Right lobe of liver (tissue), 6 donors: ENCODE data around the gene MAGOH. TPM values are rescaled to one million over a fixed set of nuclear protein-coding genes. Genes with fewer than 3 reads are reported as not detected.

ENCODE experiments used
- ATAC-seq, 4 donors: fragments of 200-7000 bp; cut with Tn5 transposase; one replicate each; pipeline ENCODE4 v1.9.1; 2020; ENCODE audit warnings: mild to moderate bottlenecking in 4 of 4, moderate library complexity in 4 of 4
- DNase-seq, 3 donors: peaks; one replicate each; pipeline ENCODE4 v3.0.0-alpha.2; 2020
- H3K27ac ChIP-seq, 3 donors: fragments of 200-600 bp; one replicate each; pipeline ENCODE4 v1.8.0; 2022
- H3K27me3 ChIP-seq, 2 donors: fragments of 200-600 bp; one replicate each; pipeline ENCODE4 v1.8.0; 2022
- H3K36me3 ChIP-seq, 4 donors: fragments of 200-600 bp; sonication (generic) in 1 of 4; one replicate each; pipeline versions ENCODE4 v1.5.1 to v1.8.0; 2017 to 2022; ENCODE audit warnings: control low read depth in 1 of 4
- H3K4me1 ChIP-seq, 4 donors: fragments of 200-600 bp; sonication (generic) in 1 of 4; one replicate each; pipeline versions ENCODE4 v1.5.1 to v1.8.0; 2017 to 2022; ENCODE audit warnings: control low read depth in 1 of 4
- H3K4me3 ChIP-seq, 3 donors: fragments of 200-600 bp; one replicate each; pipeline ENCODE4 v1.8.0; 2022
- H3K9me3 ChIP-seq, 4 donors: fragments of 200-600 bp; sonication (generic) in 1 of 4; one replicate each; pipeline versions ENCODE4 v1.5.1 to v1.8.0; 2017 to 2022; ENCODE audit warnings: control low read depth in 1 of 4
- POLR2A ChIP-seq: fragments of 450-650 bp; IDR thresholded peaks from one replicate; pipeline ENCODE4 v1.6.1; 2017; ENCODE audit warnings: antibody characterized with exemption, mild to moderate bottlenecking
- WGBS: methylation state at CpG from one replicate; pipeline ENCODE4 v1.1.6; 2018; ENCODE audit warnings: low coverage, low lambda C conversion rate; ENCODE audit not compliant: insufficient coverage; ENCODE audit errors: missing lambda C conversion rate; 5-methylcytosine and 5-hydroxymethylcytosine counted together
- intact Hi-C, 2 donors: fragments of 100-400 bp; cut with DNase I; formaldehyde crosslinking; loops; one replicate each; pipeline versions ENCODE4 v1.11.2 to v1.14.1; 2022
- total RNA-seq, 6 experiments: library from RNA; depleted of rRNA in 2 of 6; stranded (reverse); fragments of >200 nt in 2 of 6; fragmentation: NEBNext Ultra II Directional in 3 of 6; extraction: Animal tissue kit (Norgen Biotek cat#: 25700) in 3 of 6; gene quantifications; one replicate each; pipeline versions ENCODE4 v1.1.0 to v1.2.4, GENCODE V29; 2016 to 2023
- TF ChIP-seq, protein P1 (sequence below), 4 donors: fragments of 200-600 bp in 3 of 4; fragments of 450-650 bp in 1 of 4; IDR thresholded peaks; one replicate each; pipeline versions ENCODE4 v1.5.1 to v1.8.0; 2016 to 2022; ENCODE audit warnings: antibody characterized with exemption in 4 of 4, mild to moderate bottlenecking in 2 of 4
- donor health status: DM: no; HTN: yes; CAD: no.
- donor health status: DM: no; HTN: no; CAD: no.
- donor health status: DM: no; HTN: no; CAD: no.
- donor health status: DM: no; HTN: yes; CAD: no.
- donor health status: DM: no; HTN: yes; CAD: no.

Gene MAGOH
- total RNA-seq, 6 experiments from 2014 or later: 10.9 to 28.1 (median 19.4) TPM

GRCh38 chr1:53195246-53196016 is 42.9 kb downstream of the MAGOH start:
- peak; percentile 37 to 63 (median 48) for ATAC-seq
- intact Hi-C loops: no loop called here
- 33% methylated on average over 11 of the region's 11 CpGs for WGBS
- Histone ChIP-seq H3K4me3 (peak overlapping the region in 2 of 3 donors; percentile 96 to 97), H3K27me3 (no peaks in the 10 kb centered on the region), H3K9me3 (no peaks in the 10 kb centered on the region), H3K36me3 (no peaks in the 10 kb centered on the region), H3K27ac (peak overlapping the region; percentile 97 to 99 (median 99)), H3K4me1 (peaks cover 0 to 48% (median 22%) of the 10 kb centered on the region in 4 donors)
- DNase-seq: peak in 1 of 3 donors; percentile 80
- TF ChIP-seq POLR2A: peak; percentile 31
- TF ChIP-seq, protein P1, sequence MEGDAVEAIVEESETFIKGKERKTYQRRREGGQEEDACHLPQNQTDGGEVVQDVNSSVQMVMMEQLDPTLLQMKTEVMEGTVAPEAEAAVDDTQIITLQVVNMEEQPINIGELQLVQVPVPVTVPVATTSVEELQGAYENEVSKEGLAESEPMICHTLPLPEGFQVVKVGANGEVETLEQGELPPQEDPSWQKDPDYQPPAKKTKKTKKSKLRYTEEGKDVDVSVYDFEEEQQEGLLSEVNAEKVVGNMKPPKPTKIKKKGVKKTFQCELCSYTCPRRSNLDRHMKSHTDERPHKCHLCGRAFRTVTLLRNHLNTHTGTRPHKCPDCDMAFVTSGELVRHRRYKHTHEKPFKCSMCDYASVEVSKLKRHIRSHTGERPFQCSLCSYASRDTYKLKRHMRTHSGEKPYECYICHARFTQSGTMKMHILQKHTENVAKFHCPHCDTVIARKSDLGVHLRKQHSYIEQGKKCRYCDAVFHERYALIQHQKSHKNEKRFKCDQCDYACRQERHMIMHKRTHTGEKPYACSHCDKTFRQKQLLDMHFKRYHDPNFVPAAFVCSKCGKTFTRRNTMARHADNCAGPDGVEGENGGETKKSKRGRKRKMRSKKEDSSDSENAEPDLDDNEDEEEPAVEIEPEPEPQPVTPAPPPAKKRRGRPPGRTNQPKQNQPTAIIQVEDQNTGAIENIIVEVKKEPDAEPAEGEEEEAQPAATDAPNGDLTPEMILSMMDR (IDR thresholded peaks at IDR 0.05): no peak

- H3K4me3 ChIP-seq: peak overlapping the region in 2 of 3 donors; percentile 10 to 12
- TF ChIP-seq, protein P1 (IDR thresholded peaks at IDR 0.05): peak; percentile 26 to 51 (median 40)
- TF ChIP-seq POLR2A: peak; percentile 20
- peak overlapping the region in 2 of 3 donors; percentile 54 to 58 for H3K27ac ChIP-seq
- H3K4me1 ChIP-seq: peaks cover 0 to 36% (median 17%) of the 10 kb centered on the region in 4 donors
- no peaks in the 10 kb centered on the region for H3K36me3 ChIP-seq
- no peaks in the 10 kb centered on the region for H3K9me3 ChIP-seq
- peak; percentile 74 to 81 (median 75) for DNase-seq
- 33% methylated on average over 9 of the region's 10 CpGs for WGBS
- H3K27me3 ChIP-seq: no peaks in the 10 kb centered on the region
- intact Hi-C loops: no loop called here
- ATAC-seq: peak; percentile 75 to 87 (median 84)
Observed at GRCh38 chr1:53190210-53190611, 48.1 kb downstream of the MAGOH start.

- no peak overlapping the region for H3K4me3 ChIP-seq
- TF ChIP-seq, protein P1 (IDR thresholded peaks at IDR 0.05): no peak
- TF ChIP-seq POLR2A: no peak
- no peak for DNase-seq
- no peaks in the 10 kb centered on the region for H3K9me3 ChIP-seq
- no peaks in the 10 kb centered on the region for H3K27me3 ChIP-seq
- ATAC-seq: no peak
- H3K36me3 ChIP-seq: no peaks in the 10 kb centered on the region
- intact Hi-C loops: loop anchor here in 1 of 2 donors (10.0 kb wide), 1 partner anchor 274 kb away; no protein-coding TSS in a partner anchor
- H3K4me1 ChIP-seq: peaks cover 0 to 36% (median 14%) of the 10 kb centered on the region in 4 donors
- 55% methylated on average over 5 of the region's 5 CpGs for WGBS
- H3K27ac ChIP-seq: no peak overlapping the region
Observed at GRCh38 chr1:53189061-53189460, 49.3 kb downstream of the MAGOH start.

DNA sequence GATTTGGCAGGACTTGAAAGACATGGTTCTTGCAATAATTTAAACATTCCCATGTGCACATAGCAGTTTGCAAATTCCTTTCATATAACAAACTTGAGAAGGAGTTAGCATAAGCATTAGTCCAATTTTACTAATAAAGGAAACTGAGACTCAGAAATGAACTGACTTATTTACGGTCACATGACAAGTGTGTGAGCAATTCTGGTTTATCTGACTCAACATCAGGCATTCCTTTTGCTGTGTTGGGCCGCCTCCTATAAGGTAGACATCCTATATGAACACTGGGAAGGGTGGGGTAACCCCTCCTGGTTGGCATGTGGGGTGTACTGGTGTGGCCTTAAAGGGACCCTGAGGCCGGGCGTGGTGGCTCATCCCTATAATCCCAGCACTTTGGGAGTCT is 50.2 kb downstream of the MAGOH start:
- ATAC-seq (no peak), DNase-seq (no peak)
- TF ChIP-seq POLR2A: no peak
- TF ChIP-seq, protein P1 (IDR thresholded peaks at IDR 0.05): no peak
- Histone ChIP-seq H3K36me3 (no peaks in the 10 kb centered on the region), H3K4me3 (no peak overlapping the region), H3K27me3 (no peaks in the 10 kb centered on the region), H3K9me3 (no peaks in the 10 kb centered on the region), H3K27ac (no peak overlapping the region), H3K4me1 (peaks cover 0 to 44% (median 15%) of the 10 kb centered on the region in 4 donors)
- intact Hi-C loops: loop anchor here in 1 of 2 donors (10.0 kb wide), 1 partner anchor 273 kb away; no protein-coding TSS in a partner anchor
- 82% methylated on average over 1 of the region's 4 CpGs for WGBS
